Measurements from ENCODE around the gene CEMIP2.

DNA sequence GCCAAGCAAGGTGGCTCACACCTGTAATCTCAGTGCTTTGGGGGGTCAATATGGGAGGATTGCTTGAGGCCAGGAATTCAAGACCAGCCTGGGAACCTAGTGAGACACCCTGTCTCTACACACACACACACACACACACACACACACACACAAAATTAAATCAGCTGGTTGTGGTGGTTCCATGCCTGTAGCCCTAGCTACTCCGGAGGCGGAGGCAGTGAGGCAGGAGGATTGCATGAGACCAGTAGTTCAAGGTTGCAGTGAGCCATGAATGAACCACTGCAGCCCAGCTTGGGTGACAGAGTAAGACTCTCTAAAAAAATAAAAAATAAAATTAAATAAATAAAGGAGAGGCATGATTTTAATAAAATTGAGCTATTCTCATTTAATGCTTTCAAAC, 13.1 kb downstream of the CEMIP2 start:
- TF ChIP-seq POLR2A (IDR thresholded peaks at IDR 0.05) (no peak), CTCF (IDR thresholded peaks at IDR 0.05) (no peak)

Measured in prostate gland (tissue), 2 donors.